ENCODE results near the gene NAALAD2.

Gene NAALAD2

DNA sequence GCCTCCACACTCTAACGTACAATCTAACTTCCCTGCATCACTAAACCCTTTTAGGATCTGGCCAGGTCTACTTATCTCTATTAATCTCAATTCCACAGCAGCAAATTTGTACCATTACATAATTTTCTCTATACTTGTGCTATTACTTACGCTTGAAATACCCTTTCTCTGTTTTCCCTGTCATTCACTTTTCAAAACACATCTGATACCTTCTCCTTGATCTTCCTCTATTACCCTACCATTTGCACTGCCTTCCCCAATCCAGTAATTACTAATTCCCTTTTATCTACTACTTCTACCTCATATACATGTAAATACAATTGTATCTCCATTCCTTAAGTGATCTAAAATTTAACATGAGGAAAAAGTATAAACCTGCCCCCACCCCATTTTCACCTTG, 74.4 kb downstream of the NAALAD2 start:
- ChIA-PET CTCF (interaction anchor here (0.7 kb wide), 1 partner anchor 989 kb away, joined by 3 read pairs; no protein-coding TSS in a partner anchor), POLR2A (ENCODE audit: low non-redundant PET) (no interaction called here)
- TF ChIP-seq CTCF (conservative IDR thresholded peaks at IDR 0.05; ENCODE audit: low read depth): no peak
- H3K27ac ChIP-seq: no peak overlapping the region
- DNase-seq (ENCODE audit: low spot score): no peak

DNA sequence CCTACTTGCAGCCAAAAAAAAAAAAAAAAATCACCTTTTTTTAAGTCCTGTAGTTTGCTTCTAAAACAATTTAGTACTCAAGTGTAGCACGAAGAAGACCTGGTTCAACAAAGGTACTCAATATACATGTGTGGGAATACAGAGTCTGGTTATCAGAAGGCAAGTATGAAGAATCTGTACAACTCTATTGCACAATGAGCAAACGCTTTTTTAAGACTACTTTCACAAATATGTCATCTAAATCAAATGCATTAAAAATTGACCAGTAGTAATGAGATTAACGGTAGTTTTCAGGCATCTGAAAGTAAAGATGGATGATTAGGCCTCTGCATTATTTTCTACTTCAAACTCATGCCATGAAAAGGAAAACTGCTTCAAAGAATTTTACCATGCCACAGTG, 78.9 kb downstream of the NAALAD2 start:
- CTCF ChIA-PET: interaction anchor here (1.3 kb wide), 1 partner anchor 8 kb away, joined by 5 read pairs; no protein-coding TSS in a partner anchor
- H3K27ac ChIP-seq: no peak overlapping the region
- no peak for DNase-seq (ENCODE audit: low spot score)
- no peak for TF ChIP-seq CTCF (conservative IDR thresholded peaks at IDR 0.05; ENCODE audit: low read depth)
- POLR2A ChIA-PET (ENCODE audit: low non-redundant PET): no interaction called here

- H3K27ac ChIP-seq: no peak overlapping the region
- ChIA-PET CTCF (no interaction called here), POLR2A (ENCODE audit: low non-redundant PET) (no interaction called here)
- TF ChIP-seq CTCF (conservative IDR thresholded peaks at IDR 0.05; ENCODE audit: low read depth): no peak
- DNase-seq (ENCODE audit: low spot score): no peak
Measured at GRCh38 chr11:90216611-90217010, 82.1 kb downstream of the NAALAD2 start.

- no peak for TF ChIP-seq CTCF (conservative IDR thresholded peaks at IDR 0.05; ENCODE audit: low read depth)
- peak overlapping the region; percentile 49 for H3K27ac ChIP-seq
- no peak for DNase-seq (ENCODE audit: low spot score)
- ChIA-PET CTCF (interaction anchor here (1.8 kb wide), 1 partner anchor 14 kb away, joined by 5 read pairs; no protein-coding TSS in a partner anchor), POLR2A (ENCODE audit: low non-redundant PET) (no interaction called here)
Measured at GRCh38 chr11:90218606-90219005, 84.1 kb downstream of the NAALAD2 start.

DNA sequence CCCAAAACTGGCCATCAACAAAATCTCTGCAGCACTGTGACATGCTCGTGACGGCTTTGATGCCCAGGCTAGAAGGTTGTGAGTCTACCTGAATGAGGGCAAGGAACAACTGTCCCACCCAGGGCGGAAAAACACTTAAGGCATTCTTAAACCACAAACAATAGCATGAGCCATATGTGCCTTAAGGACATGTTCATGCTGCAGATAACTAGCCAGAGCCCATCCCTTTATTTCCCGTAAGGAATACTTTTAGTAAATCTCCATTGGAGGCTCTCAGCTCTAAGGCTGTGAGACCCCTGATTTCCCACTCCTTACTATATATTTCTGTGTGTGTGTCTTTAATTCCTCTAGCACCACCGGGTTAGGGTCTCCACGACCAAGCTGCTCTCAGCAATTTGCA, 85.0 kb downstream of the NAALAD2 start:
- ChIA-PET POLR2A (ENCODE audit: low non-redundant PET) (no interaction called here), CTCF (interaction anchor here (0.6 to 1.8 kb wide), 2 partner anchors 15 to 1764 kb away, joined by 3 to 5 read pairs; no protein-coding TSS in a partner anchor)
- DNase-seq (ENCODE audit: low spot score): no peak
- no peak for TF ChIP-seq CTCF (conservative IDR thresholded peaks at IDR 0.05; ENCODE audit: low read depth)
- H3K27ac ChIP-seq: peak overlapping the region; percentile 49

DNA sequence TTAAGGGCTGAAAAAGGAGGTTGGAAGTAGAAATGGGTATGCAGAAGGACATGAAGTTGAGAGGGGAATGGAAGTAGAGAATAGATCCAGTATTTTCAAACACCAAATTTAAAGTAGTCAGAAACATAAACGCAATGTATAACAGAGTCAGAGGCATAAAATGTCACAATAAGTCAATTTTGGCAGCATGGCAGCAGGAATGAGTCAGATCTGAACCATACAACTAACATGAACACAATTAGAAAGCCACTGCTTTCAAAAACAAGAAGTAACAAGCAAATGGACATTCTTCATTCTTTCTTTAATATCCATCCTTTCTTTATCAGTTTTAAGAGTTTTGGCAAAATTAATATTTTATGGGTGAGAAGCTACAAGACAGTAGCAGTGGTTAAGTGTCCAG, 85.9 kb downstream of the NAALAD2 start:
- peak; percentile 50 for DNase-seq (ENCODE audit: low spot score)
- TF ChIP-seq CTCF (conservative IDR thresholded peaks at IDR 0.05; ENCODE audit: low read depth): no peak
- POLR2A ChIA-PET (ENCODE audit: low non-redundant PET): no interaction called here
- CTCF ChIA-PET: interaction anchor here (0.5 kb wide), 1 partner anchor 19 kb away, joined by 3 read pairs; no protein-coding TSS in a partner anchor
- H3K27ac ChIP-seq: no peak overlapping the region

All from RWPE1 (cell line).